Thyroid gland (tissue), 4 donors: ENCODE results near the gene TMEM271.

Experiments used
- CTCF ChIP-seq, 6 experiments: fragments of 200-600 bp in 3 of 6; fragments of 450-650 bp in 3 of 6; sonication (generic) in 3 of 6; IDR thresholded peaks; one replicate each; pipeline ENCODE4 v1.5.1; 2016 to 2019; ENCODE audit warnings: antibody characterized with exemption in 6 of 6, mild to moderate bottlenecking in 2 of 6, inconsistent platforms in 1 of 6, moderate library complexity in 1 of 6
- POLR2A ChIP-seq, 2 donors: fragments of 450-650 bp; IDR thresholded peaks; one replicate each; pipeline ENCODE4 v1.6.1; 2017; ENCODE audit warnings: antibody characterized with exemption in 2 of 2, mild to moderate bottlenecking in 2 of 2, moderate library complexity in 1 of 2

- TF ChIP-seq CTCF (IDR thresholded peaks at IDR 0.05): no peak
- TF ChIP-seq POLR2A (IDR thresholded peaks at IDR 0.05): no peak
These were observed 7.7 kb upstream of the TMEM271 start for GRCh38 chr4:583820-584219.
